ENCODE data around the gene UBE2L3. TPM values are rescaled to one million over a fixed set of nuclear protein-coding genes. Genes with fewer than 3 reads are reported as not detected.
"Not testable (repeated sequence)": the region's sequence is repeated elsewhere in the genome, so short reads cannot be mapped to it uniquely, and the experiment has no call there.

UBE2L3 gene
- total RNA-seq, 1 experiment from 2014 or later = 44.2 TPM

DNA sequence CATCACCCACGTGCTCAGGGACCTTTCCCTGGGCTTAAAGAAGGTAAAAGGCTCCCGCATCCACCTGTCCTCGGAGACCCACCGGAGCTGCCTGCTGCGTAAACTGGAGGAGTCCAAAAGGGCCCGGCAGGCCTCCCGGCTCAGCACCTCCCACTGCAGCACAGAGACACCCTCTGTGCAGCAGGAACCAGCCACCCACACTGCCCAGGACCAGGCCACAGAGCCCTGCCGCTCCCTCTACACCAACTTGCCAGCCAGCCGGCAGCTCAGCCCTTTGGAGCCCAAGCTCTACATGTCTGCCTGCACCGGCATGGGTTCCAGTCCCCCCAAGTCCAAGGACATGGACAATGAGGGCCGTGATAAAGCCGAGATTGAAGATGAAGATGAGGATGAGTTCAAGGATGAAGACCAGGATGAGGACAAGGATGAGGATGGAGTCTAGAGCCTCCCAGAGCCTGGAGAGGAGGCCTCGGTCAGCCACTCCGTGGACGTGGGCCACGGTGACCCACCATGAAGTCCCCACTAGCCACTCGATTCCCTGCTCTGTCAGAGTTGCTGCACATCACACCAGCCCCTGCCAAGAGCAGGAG, 69.2 kb downstream of the UBE2L3 start:
- H3K27ac Mint-ChIP-seq (ENCODE audit: low read depth, unreplicated experiment) = no peak overlapping the region
- TF ChIP-seq, protein P1, sequence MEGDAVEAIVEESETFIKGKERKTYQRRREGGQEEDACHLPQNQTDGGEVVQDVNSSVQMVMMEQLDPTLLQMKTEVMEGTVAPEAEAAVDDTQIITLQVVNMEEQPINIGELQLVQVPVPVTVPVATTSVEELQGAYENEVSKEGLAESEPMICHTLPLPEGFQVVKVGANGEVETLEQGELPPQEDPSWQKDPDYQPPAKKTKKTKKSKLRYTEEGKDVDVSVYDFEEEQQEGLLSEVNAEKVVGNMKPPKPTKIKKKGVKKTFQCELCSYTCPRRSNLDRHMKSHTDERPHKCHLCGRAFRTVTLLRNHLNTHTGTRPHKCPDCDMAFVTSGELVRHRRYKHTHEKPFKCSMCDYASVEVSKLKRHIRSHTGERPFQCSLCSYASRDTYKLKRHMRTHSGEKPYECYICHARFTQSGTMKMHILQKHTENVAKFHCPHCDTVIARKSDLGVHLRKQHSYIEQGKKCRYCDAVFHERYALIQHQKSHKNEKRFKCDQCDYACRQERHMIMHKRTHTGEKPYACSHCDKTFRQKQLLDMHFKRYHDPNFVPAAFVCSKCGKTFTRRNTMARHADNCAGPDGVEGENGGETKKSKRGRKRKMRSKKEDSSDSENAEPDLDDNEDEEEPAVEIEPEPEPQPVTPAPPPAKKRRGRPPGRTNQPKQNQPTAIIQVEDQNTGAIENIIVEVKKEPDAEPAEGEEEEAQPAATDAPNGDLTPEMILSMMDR (IDR thresholded peaks at IDR 0.05; ENCODE audit: unreplicated experiment) = no peak
- POLR2A ChIA-PET = no interaction called here
- CTCF ChIA-PET = interaction anchor here (0.6 to 2.0 kb wide), 3 partner anchors 10 to 33 kb away, joined by 3 to 8 read pairs (median 7); no protein-coding TSS in a partner anchor
- DNase-seq (ENCODE audit: unreplicated experiment) = no peak
- no peaks in the 10 kb centered on the region for H3K36me3 Mint-ChIP-seq (ENCODE audit: insufficient read depth, unreplicated experiment)
- no TSS peak for BruUV-seq (replicated peaks)
- H3K9me3 Mint-ChIP-seq (ENCODE audit: unreplicated experiment) = no peaks in the 10 kb centered on the region
- no peak overlapping the region for H3K4me3 Mint-ChIP-seq (ENCODE audit: unreplicated experiment)
- no peaks in the 10 kb centered on the region for H3K27me3 Mint-ChIP-seq (ENCODE audit: insufficient read depth, unreplicated experiment)
- intact Hi-C loops (cut with micrococcal nuclease) = no loop called here
- peaks cover 2% of the 10 kb centered on the region for H3K4me1 Mint-ChIP-seq (ENCODE audit: insufficient read depth, unreplicated experiment)

DNA sequence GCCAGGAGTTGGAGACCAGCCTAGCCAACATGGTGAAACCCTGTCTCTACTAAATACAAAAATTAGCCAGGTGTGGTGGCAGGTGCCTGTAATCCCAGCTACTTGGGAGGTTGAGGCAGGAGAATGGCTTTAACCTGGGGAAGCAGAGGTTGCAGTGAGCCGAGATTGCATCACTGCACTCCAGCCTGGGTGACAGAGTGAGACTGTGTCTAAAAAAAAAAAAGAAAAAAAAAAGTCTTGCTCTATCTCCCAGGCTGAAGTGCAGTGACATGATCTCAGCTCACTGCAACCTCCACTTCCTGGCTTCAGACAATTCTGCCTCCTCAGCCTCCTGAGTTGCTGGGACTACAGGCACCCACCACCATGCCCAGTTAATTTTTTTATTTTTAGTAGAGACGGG, 69.9 kb downstream of the UBE2L3 start:
- BruUV-seq (replicated peaks); H3K4me3 Mint-ChIP-seq (ENCODE audit: unreplicated experiment); intact Hi-C loops (cut with micrococcal nuclease); POLR2A ChIA-PET; H3K9me3 Mint-ChIP-seq (ENCODE audit: unreplicated experiment); H3K27ac Mint-ChIP-seq (ENCODE audit: low read depth, unreplicated experiment); H3K36me3 Mint-ChIP-seq (ENCODE audit: insufficient read depth, unreplicated experiment); H3K27me3 Mint-ChIP-seq (ENCODE audit: insufficient read depth, unreplicated experiment); DNase-seq (ENCODE audit: unreplicated experiment); H3K4me1 Mint-ChIP-seq (ENCODE audit: insufficient read depth, unreplicated experiment): not testable (repeated sequence)
- CTCF ChIA-PET = interaction anchor here (1.8 kb wide), 1 partner anchor 10 kb away, joined by 7 read pairs; no protein-coding TSS in a partner anchor

DNA sequence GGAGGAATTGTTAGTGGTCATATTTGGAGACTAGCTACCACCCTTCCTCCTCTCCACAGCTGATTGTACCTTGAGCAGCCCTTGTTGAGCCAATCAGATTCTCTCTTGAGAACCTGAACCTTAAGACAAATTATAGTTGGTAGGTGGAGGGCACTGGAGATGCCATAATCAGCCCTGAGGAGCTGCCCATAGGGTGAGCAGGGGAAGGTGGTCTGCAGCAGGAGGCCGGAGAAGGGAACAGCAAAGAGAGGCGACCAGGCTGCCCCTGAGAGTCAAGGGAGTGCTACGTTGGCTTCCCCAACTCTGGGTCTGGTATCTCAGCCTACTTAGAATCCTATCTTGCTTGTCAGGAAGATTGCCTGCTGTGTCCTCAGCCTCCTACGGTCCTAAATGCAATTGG, 71.8 kb downstream of the UBE2L3 start:
- H3K4me1 Mint-ChIP-seq (ENCODE audit: insufficient read depth, unreplicated experiment) = peaks cover 13% of the 10 kb centered on the region
- H3K27me3 Mint-ChIP-seq (ENCODE audit: insufficient read depth, unreplicated experiment) = no peaks in the 10 kb centered on the region
- H3K36me3 Mint-ChIP-seq (ENCODE audit: insufficient read depth, unreplicated experiment) = peaks cover 15% of the 10 kb centered on the region
- no peaks in the 10 kb centered on the region for H3K9me3 Mint-ChIP-seq (ENCODE audit: unreplicated experiment)
- TF ChIP-seq, protein P1 (IDR thresholded peaks at IDR 0.05; ENCODE audit: unreplicated experiment) = no peak
- CTCF ChIA-PET = interaction anchor here (0.8 to 2.0 kb wide), 2 partner anchors 9 to 30 kb away, joined by 4 to 10 read pairs; partner anchors contain the start of gene YDJC
- POLR2A ChIA-PET = interaction anchor here (4.6 kb wide), 1 partner anchor 10 kb away, joined by 80 read pairs; the partner anchor contains the start of gene YDJC
- no TSS peak for BruUV-seq (replicated peaks)
- DNase-seq (ENCODE audit: unreplicated experiment) = no peak
- no peak overlapping the region for H3K4me3 Mint-ChIP-seq (ENCODE audit: unreplicated experiment)
- intact Hi-C loops (cut with micrococcal nuclease) = no loop called here
- H3K27ac Mint-ChIP-seq (ENCODE audit: low read depth, unreplicated experiment) = no peak overlapping the region

DNA sequence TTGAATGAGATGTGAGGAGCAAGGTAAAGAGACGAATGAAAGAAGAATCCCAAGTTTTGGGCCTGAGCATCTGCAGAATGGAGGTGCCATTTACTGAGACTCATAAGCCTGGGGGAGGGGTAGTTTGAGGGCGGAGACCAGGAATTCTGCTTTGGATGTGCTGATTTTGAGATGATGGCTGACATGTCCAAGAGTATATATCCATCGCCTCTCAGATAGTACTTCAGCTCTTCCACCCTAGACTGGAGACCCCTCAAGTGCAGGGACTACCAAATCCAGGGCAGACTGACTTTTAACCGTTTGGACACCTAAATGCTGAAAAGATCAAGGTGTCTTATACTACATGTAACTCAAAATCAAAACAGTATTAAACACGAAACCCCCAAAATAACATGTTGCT, 73.3 kb downstream of the UBE2L3 start:
- H3K27ac Mint-ChIP-seq (ENCODE audit: low read depth, unreplicated experiment) = peak overlapping the region; percentile 83
- TF ChIP-seq, protein P1 (IDR thresholded peaks at IDR 0.05; ENCODE audit: unreplicated experiment) = no peak
- H3K36me3 Mint-ChIP-seq (ENCODE audit: insufficient read depth, unreplicated experiment) = peaks cover 26% of the 10 kb centered on the region
- peaks cover 13% of the 10 kb centered on the region for H3K4me1 Mint-ChIP-seq (ENCODE audit: insufficient read depth, unreplicated experiment)
- H3K4me3 Mint-ChIP-seq (ENCODE audit: unreplicated experiment) = peak overlapping the region; percentile 76
- no peaks in the 10 kb centered on the region for H3K27me3 Mint-ChIP-seq (ENCODE audit: insufficient read depth, unreplicated experiment)
- no peaks in the 10 kb centered on the region for H3K9me3 Mint-ChIP-seq (ENCODE audit: unreplicated experiment)
- POLR2A ChIA-PET = interaction anchor here (0.6 to 4.6 kb wide), 6 partner anchors 11 to 74 kb away, joined by 3 to 80 read pairs (median 10); partner anchors contain the start of gene YDJC
- no TSS peak for BruUV-seq (replicated peaks)
- intact Hi-C loops (cut with micrococcal nuclease) = no loop called here
- CTCF ChIA-PET = interaction anchor here (0.6 to 3.8 kb wide), 6 partner anchors 11 to 187 kb away, joined by 3 to 69 read pairs (median 4); partner anchors contain the start of genes CCDC116 and YDJC
- DNase-seq (ENCODE audit: unreplicated experiment) = no peak
